Measurements from ENCODE around the gene HHIP. TPM values are rescaled to one million over a fixed set of nuclear protein-coding genes. Genes with fewer than 3 reads are reported as not detected.

The HHIP gene, protein sequence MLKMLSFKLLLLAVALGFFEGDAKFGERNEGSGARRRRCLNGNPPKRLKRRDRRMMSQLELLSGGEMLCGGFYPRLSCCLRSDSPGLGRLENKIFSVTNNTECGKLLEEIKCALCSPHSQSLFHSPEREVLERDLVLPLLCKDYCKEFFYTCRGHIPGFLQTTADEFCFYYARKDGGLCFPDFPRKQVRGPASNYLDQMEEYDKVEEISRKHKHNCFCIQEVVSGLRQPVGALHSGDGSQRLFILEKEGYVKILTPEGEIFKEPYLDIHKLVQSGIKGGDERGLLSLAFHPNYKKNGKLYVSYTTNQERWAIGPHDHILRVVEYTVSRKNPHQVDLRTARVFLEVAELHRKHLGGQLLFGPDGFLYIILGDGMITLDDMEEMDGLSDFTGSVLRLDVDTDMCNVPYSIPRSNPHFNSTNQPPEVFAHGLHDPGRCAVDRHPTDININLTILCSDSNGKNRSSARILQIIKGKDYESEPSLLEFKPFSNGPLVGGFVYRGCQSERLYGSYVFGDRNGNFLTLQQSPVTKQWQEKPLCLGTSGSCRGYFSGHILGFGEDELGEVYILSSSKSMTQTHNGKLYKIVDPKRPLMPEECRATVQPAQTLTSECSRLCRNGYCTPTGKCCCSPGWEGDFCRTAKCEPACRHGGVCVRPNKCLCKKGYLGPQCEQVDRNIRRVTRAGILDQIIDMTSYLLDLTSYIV
- not detected for total RNA-seq
- not detected for polyA plus RNA-seq

DNA sequence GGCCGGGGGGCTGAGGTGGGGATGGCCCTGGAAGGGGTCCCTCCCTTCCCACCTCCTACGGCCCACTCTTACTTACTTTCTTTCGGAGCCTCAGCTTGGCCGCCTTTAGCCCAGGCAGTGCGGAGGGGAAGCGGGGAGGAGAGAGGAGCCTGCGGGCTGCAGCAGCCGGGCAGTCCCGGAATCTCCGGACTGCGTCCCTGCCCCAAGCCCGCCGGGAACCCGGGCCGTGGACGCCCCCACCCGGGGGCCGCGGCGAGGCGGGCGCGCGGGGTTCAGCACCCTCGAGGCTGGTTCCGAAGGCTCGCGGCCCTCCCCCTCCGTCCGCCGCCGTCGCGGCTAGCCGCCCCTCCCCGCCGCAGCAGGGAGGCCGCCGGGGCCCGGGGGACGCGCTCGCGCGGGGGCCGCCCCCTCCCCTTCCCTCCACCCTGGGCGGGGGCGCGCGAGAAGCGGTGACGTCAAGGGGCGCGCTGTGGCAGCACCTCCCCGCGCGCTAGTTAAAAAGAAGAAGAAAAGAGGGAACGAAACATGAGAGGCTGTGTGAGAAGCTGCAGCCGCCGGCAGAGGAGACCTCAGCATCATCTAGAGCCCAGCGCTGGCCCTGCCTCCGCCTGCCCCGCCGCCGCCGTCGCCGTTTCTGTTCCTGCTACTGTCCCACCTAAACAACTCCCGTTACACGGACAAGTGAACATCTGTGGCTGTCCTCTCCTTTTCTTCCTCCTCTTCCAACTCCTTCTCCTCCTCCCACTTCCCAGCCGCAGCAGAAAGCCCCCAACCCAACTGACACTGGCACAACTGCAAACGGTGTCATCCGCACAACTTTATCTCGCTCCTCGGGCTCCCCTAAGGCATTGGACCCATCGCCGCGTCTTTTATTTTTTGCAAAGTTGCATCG, at the start of gene HHIP:
Gene HHIP (plus strand): TSS at position 526 of the 892 bp plus-strand sequence. CDS start 520 bp downstream, outside the sequence.
- DNase-seq: peak in 1 of 5 donors; percentile 5
- Mint-ChIP-seq H3K36me3 (no peaks in the 10 kb centered on the region), H3K9me3 (peaks cover 0 to 4% (median 0%) of the 10 kb centered on the region in 5 donors), H3K4me3 (peak within 1 kb of the TSS; percentile 50 to 85 (median 62)), H3K27me3 (peaks cover 16 to 54% of the 10 kb centered on the region in 2 donors), H3K4me1 (peaks cover 14 to 22% (median 21%) of the 10 kb centered on the region in 3 donors), H3K27ac (no peak within 1 kb of the TSS)
- ChIA-PET POLR2A (no interaction called here), CTCF (no interaction called here)
- no peak within 1 kb of the TSS for H3K4me3 ChIP-seq (ENCODE audit: low read length)
- H3K4me1 ChIP-seq (ENCODE audit: insufficient read depth, low read length): no peaks in the 10 kb centered on the region
- H3K9me3 ChIP-seq (ENCODE audit: low read length): no peaks in the 10 kb centered on the region
- H3K36me3 ChIP-seq (ENCODE audit: insufficient read depth, low read length): no peaks in the 10 kb centered on the region
- no peaks in the 10 kb centered on the region for H3K27me3 ChIP-seq (ENCODE audit: insufficient read depth, low read length, poor library complexity, severe bottlenecking)
- H3K27ac ChIP-seq (ENCODE audit: low read depth, low read length): no peak within 1 kb of the TSS

DNA sequence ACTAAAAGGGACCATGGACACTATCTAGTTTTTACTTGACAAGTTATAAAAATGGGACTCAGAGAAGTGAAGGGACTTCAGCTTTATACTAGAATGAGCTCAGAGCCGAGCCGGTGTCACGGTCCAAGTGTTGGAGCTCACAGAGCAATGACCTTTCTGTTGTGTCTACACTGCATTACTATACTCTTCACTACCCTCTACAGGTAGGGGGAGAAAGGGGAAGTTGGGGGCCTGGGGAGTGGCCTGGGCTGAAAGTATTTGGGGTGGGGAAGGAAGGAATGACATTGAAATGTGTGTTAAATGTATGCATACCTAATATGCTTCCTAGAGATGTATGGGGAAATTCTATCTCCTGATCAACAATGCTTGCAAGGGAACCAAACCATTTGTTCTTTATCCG, 48.8 kb upstream of the HHIP start:
- H3K9me3 ChIP-seq (ENCODE audit: low read length): no peaks in the 10 kb centered on the region
- CTCF ChIA-PET: no interaction called here
- Mint-ChIP-seq H3K36me3 (no peaks in the 10 kb centered on the region), H3K4me3 (no peak overlapping the region), H3K4me1 (no peaks in the 10 kb centered on the region), H3K9me3 (peaks cover 0 to 5% (median 2%) of the 10 kb centered on the region in 5 donors), H3K27ac (no peak overlapping the region), H3K27me3 (no peaks in the 10 kb centered on the region)
- POLR2A ChIA-PET: no interaction called here
- H3K36me3 ChIP-seq (ENCODE audit: insufficient read depth, low read length): no peaks in the 10 kb centered on the region
- no peak overlapping the region for H3K4me3 ChIP-seq (ENCODE audit: low read length)
- no peaks in the 10 kb centered on the region for H3K4me1 ChIP-seq (ENCODE audit: insufficient read depth, low read length)
- no peak overlapping the region for H3K27ac ChIP-seq (ENCODE audit: low read depth, low read length)
- no peak for DNase-seq
- H3K27me3 ChIP-seq (ENCODE audit: insufficient read depth, low read length, poor library complexity, severe bottlenecking): no peaks in the 10 kb centered on the region

DNA sequence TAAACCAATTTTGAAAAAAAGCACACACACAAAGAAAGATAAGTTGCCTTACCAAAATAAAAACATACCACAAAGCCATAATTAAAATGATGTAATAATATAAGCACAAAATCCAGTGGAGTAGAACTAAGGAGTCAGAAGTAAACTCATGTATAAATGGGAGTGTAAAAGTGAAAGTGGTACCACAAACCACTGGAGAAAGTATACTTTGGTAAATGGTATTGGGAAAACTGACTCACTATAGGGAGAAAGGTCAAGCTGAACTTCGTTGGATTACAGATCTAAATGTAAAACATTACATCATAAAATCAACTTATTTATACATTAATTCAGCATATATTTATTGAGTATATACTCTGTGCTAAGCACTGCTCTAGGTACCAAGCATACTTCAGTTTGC, 46.3 kb upstream of the HHIP start:
- H3K27me3 ChIP-seq (ENCODE audit: insufficient read depth, low read length, poor library complexity, severe bottlenecking): no peaks in the 10 kb centered on the region
- H3K4me1 ChIP-seq (ENCODE audit: insufficient read depth, low read length): no peaks in the 10 kb centered on the region
- Mint-ChIP-seq H3K4me1 (no peaks in the 10 kb centered on the region), H3K4me3 (no peak overlapping the region), H3K36me3 (no peaks in the 10 kb centered on the region), H3K27me3 (no peaks in the 10 kb centered on the region), H3K9me3 (peaks cover 0 to 5% (median 2%) of the 10 kb centered on the region in 5 donors), H3K27ac (no peak overlapping the region)
- ChIA-PET POLR2A (no interaction called here), CTCF (no interaction called here)
- H3K4me3 ChIP-seq (ENCODE audit: low read length): no peak overlapping the region
- DNase-seq: no peak
- H3K9me3 ChIP-seq (ENCODE audit: low read length): no peaks in the 10 kb centered on the region
- H3K27ac ChIP-seq (ENCODE audit: low read depth, low read length): no peak overlapping the region
- no peaks in the 10 kb centered on the region for H3K36me3 ChIP-seq (ENCODE audit: insufficient read depth, low read length)

DNA sequence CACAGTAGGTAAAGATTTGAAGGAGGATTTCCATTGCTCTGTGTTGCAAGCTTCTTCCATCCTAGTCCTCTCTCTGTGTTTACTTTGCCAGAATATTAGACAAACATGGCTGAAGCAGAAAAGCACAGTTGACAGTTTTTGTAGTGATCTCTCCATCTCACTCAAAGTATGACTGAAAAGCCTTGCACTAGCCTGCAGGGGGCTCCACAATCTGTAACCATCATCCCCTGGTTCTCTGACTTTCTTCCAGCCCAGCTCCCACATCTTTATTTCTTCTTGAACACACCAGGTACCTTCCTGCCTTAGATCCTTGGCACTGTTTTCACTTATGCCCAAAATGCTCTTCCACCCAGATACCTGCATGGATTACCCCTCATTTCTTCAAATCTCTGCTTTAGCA, 34.1 kb upstream of the HHIP start:
- no peak overlapping the region for H3K4me3 Mint-ChIP-seq
- no peak overlapping the region for H3K4me3 ChIP-seq (ENCODE audit: low read length)
- H3K27me3 ChIP-seq (ENCODE audit: insufficient read depth, low read length, poor library complexity, severe bottlenecking): no peaks in the 10 kb centered on the region
- no peaks in the 10 kb centered on the region for H3K36me3 ChIP-seq (ENCODE audit: insufficient read depth, low read length)
- no peaks in the 10 kb centered on the region for H3K36me3 Mint-ChIP-seq
- no peaks in the 10 kb centered on the region for H3K4me1 Mint-ChIP-seq
- H3K27ac Mint-ChIP-seq: no peak overlapping the region
- no peaks in the 10 kb centered on the region for H3K4me1 ChIP-seq (ENCODE audit: insufficient read depth, low read length)
- ChIA-PET CTCF (no interaction called here), POLR2A (no interaction called here)
- no peaks in the 10 kb centered on the region for H3K9me3 ChIP-seq (ENCODE audit: low read length)
- H3K9me3 Mint-ChIP-seq: peaks cover 2 to 5% (median 3%) of the 10 kb centered on the region in 5 donors
- DNase-seq: no peak
- no peak overlapping the region for H3K27ac ChIP-seq (ENCODE audit: low read depth, low read length)
- H3K27me3 Mint-ChIP-seq: no peaks in the 10 kb centered on the region

DNA sequence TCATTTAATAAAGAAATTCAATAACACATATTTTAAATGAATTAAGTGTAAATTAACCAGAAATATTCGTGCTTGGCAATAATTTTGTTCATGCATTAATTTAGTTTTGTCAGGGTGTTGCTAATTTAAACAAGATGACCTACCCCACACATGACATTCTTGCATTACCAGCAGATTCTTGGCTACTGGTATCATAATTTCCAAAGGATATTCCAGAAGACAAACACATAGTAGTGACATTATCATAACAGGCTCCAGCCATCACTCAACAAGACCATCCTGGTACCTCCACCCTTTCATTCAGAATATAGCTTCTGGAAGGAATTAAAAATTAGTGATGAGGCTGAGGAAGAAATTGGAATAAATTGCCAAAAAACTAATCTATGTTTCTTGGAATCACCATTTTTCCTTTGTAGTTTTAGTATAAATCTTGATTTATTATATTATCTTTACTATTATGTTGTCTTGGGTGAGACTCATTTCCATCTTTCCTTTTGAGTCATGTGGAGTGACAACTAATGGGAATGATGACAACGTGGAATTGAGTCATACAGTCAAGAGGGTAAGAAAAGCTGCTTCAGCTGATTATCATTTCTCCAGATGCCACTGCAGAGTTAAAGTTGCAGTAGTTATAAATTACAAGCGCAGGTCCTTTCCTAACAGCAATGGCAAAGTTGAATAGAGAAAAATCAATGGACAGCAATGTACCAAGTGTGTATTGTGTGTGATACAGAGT, 30.9 kb upstream of the HHIP start:
- H3K27ac ChIP-seq (ENCODE audit: low read depth, low read length): no peak overlapping the region
- H3K9me3 Mint-ChIP-seq: peaks cover 0 to 4% (median 2%) of the 10 kb centered on the region in 5 donors
- no peaks in the 10 kb centered on the region for H3K27me3 ChIP-seq (ENCODE audit: insufficient read depth, low read length, poor library complexity, severe bottlenecking)
- H3K36me3 Mint-ChIP-seq: no peaks in the 10 kb centered on the region
- no peak for DNase-seq
- H3K9me3 ChIP-seq (ENCODE audit: low read length): no peaks in the 10 kb centered on the region
- H3K27ac Mint-ChIP-seq: no peak overlapping the region
- CTCF ChIA-PET: no interaction called here
- no peaks in the 10 kb centered on the region for H3K4me1 ChIP-seq (ENCODE audit: insufficient read depth, low read length)
- H3K4me1 Mint-ChIP-seq: no peaks in the 10 kb centered on the region
- H3K4me3 ChIP-seq (ENCODE audit: low read length): no peak overlapping the region
- POLR2A ChIA-PET: no interaction called here
- no peaks in the 10 kb centered on the region for H3K36me3 ChIP-seq (ENCODE audit: insufficient read depth, low read length)
- no peak overlapping the region for H3K4me3 Mint-ChIP-seq
- H3K27me3 Mint-ChIP-seq: no peaks in the 10 kb centered on the region

DNA sequence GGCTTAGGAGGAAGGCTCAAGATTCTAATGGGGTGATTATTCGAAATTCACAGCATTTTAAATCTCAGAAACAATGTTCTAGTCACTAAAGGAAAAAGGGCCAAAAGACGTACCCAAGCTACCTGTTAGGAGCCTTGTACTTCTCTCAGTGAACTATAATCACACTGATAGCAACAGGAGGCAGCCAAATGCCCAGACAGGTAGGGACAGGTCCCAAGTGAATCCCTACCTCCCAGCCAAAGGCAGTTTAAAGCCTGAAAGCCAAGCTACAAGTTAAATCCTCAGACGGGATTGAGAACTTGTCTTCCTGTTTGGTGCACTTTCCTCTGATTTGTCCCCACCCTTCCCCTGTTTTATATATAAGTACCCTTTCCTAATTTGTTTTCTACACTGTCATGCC, 24.3 kb upstream of the HHIP start:
- ChIA-PET POLR2A (no interaction called here), CTCF (no interaction called here)
- no peaks in the 10 kb centered on the region for H3K27me3 Mint-ChIP-seq
- no peaks in the 10 kb centered on the region for H3K36me3 Mint-ChIP-seq
- no peak overlapping the region for H3K4me3 ChIP-seq (ENCODE audit: low read length)
- no peaks in the 10 kb centered on the region for H3K36me3 ChIP-seq (ENCODE audit: insufficient read depth, low read length)
- no peaks in the 10 kb centered on the region for H3K4me1 Mint-ChIP-seq
- H3K9me3 ChIP-seq (ENCODE audit: low read length): no peaks in the 10 kb centered on the region
- H3K4me3 Mint-ChIP-seq: no peak overlapping the region
- H3K27ac Mint-ChIP-seq: no peak overlapping the region
- no peak overlapping the region for H3K27ac ChIP-seq (ENCODE audit: low read depth, low read length)
- H3K4me1 ChIP-seq (ENCODE audit: insufficient read depth, low read length): no peaks in the 10 kb centered on the region
- H3K27me3 ChIP-seq (ENCODE audit: insufficient read depth, low read length, poor library complexity, severe bottlenecking): no peaks in the 10 kb centered on the region
- no peak for DNase-seq
- peaks cover 0 to 9% (median 0%) of the 10 kb centered on the region in 5 donors for H3K9me3 Mint-ChIP-seq

DNA sequence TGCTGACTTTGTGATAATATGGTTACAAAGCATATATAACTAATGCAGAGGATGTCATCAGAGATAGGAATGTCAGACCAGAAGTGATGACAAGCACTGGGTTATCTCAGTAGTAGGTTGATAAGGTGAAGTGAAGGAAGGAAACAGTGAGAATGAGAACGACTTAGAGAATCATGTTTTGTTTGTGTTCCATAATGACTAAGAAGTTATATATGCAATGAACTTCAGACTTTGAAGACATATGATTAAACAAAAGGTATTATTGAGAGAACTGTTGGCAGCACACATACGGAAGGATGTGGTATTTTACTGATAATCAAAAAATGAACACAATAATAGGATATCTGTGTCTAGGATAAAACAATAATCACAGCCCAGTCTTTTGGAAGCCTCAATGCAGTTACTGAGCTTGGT, 18.3 kb upstream of the HHIP start:
- Mint-ChIP-seq H3K27ac (no peak overlapping the region), H3K9me3 (peaks cover 0 to 9% (median 0%) of the 10 kb centered on the region in 5 donors), H3K36me3 (no peaks in the 10 kb centered on the region), H3K4me1 (no peaks in the 10 kb centered on the region), H3K4me3 (no peak overlapping the region), H3K27me3 (no peaks in the 10 kb centered on the region)
- Histone ChIP-seq H3K27ac (ENCODE audit: low read depth, low read length) (no peak overlapping the region), H3K9me3 (ENCODE audit: low read length) (no peaks in the 10 kb centered on the region), H3K4me1 (ENCODE audit: insufficient read depth, low read length) (no peaks in the 10 kb centered on the region), H3K36me3 (ENCODE audit: insufficient read depth, low read length) (no peaks in the 10 kb centered on the region), H3K27me3 (ENCODE audit: insufficient read depth, low read length, poor library complexity, severe bottlenecking) (no peaks in the 10 kb centered on the region), H3K4me3 (ENCODE audit: low read length) (no peak overlapping the region)
- CTCF ChIA-PET: no interaction called here
- DNase-seq: no peak
- POLR2A ChIA-PET: no interaction called here

Data from CD8-positive, alpha-beta memory T cell (primary cell).